SK-N-SH treated with all-trans-retinoic acid at 6 μM for 48 hours (cell line): ENCODE results near the gene ENTR1.

Source experiments
- ATAC-seq: fragments of 200-7000 bp; cut with Tn5 transposase; 3 replicates; pipeline ENCODE4 v1.9.1; 2020; ENCODE audit warnings: mild to moderate bottlenecking, moderate library complexity
- ARNTL ChIP-seq: fragments of 450-650 bp; formaldehyde crosslinking; IDR thresholded peaks from 2 replicates; pipeline ENCODE4 v1.5.0; 2020; ENCODE audit warnings: low read depth, mild to moderate bottlenecking, moderate library complexity, borderline replicate concordance
- BACH2 ChIP-seq: fragments of 250-450 bp; sonication (Bioruptor Pico); IDR thresholded peaks from 2 replicates; pipeline ENCODE4 v1.9.0; 2021; ENCODE audit warnings: mild to moderate bottlenecking, borderline replicate concordance
- ESRRG ChIP-seq: fragments of 250-450 bp; sonication (Bioruptor Pico); IDR thresholded peaks from 2 replicates; pipeline ENCODE4 v1.6.1; 2021; ENCODE audit warnings: mild to moderate bottlenecking
- GLIS3 ChIP-seq: fragments of 250-450 bp; sonication (Bioruptor Pico); IDR thresholded peaks from 2 replicates; pipeline ENCODE4 v1.5.0; 2020; ENCODE audit warnings: mild to moderate bottlenecking, moderate library complexity
- ISL1 ChIP-seq: fragments of 250-450 bp; sonication (Bioruptor Pico); IDR thresholded peaks from 2 replicates; pipeline ENCODE4 v2.1.2; 2022; ENCODE audit warnings: mild to moderate bottlenecking, moderate library complexity
- SNAI2 ChIP-seq: fragments of 250-450 bp; sonication (Bioruptor Pico); IDR thresholded peaks from 2 replicates; pipeline ENCODE4 v1.5.0; 2020; ENCODE audit warnings: mild to moderate bottlenecking, moderate library complexity
- TCF4 ChIP-seq: fragments of 250-450 bp; sonication (Bioruptor Pico); IDR thresholded peaks from 2 replicates; pipeline ENCODE4 v1.8.0; 2021; ENCODE audit warnings: mild to moderate bottlenecking, moderate library complexity, borderline replicate concordance
- TOX ChIP-seq: fragments of 250-450 bp; sonication (Bioruptor Pico); IDR thresholded peaks from 2 replicates; pipeline ENCODE4 v1.8.0; 2021; ENCODE audit warnings: mild to moderate bottlenecking, moderate library complexity, borderline replicate concordance
- ZC3H10 ChIP-seq: fragments of 250-450 bp; sonication (Bioruptor Pico); IDR thresholded peaks from 2 replicates; pipeline ENCODE4 v1.5.1; 2021; ENCODE audit warnings: mild to moderate bottlenecking, moderate library complexity
- ZFP30 ChIP-seq: fragments of 450-650 bp; formaldehyde crosslinking; IDR thresholded peaks from 2 replicates; pipeline ENCODE4 v1.5.0; 2022; ENCODE audit warnings: mild to moderate bottlenecking, moderate library complexity
- ZNF565 ChIP-seq: fragments of 450-650 bp; formaldehyde crosslinking; conservative IDR thresholded peaks from 2 replicates; pipeline ENCODE4 v1.5.0; 2020; ENCODE audit warnings: low read depth, mild to moderate bottlenecking, moderate library complexity
- ZNF70 ChIP-seq: fragments of 450-650 bp; formaldehyde crosslinking; IDR thresholded peaks from 2 replicates; pipeline ENCODE4 v1.5.0; 2020; ENCODE audit warnings: mild to moderate bottlenecking, moderate library complexity
- ZNF8 ChIP-seq: fragments of 450-650 bp; formaldehyde crosslinking; IDR thresholded peaks from 2 replicates; pipeline ENCODE4 v1.5.0; 2020; ENCODE audit warnings: mild to moderate bottlenecking, moderate library complexity
- TF ChIP-seq, protein P1 (sequence below): fragments of 250-450 bp; sonication (Bioruptor Pico); IDR thresholded peaks from 2 replicates; pipeline ENCODE4 v1.5.0; 2020; ENCODE audit warnings: mild to moderate bottlenecking, moderate library complexity
- TF ChIP-seq, protein P2 (sequence below): fragments of 250-450 bp; sonication (Bioruptor Pico); IDR thresholded peaks from 2 replicates; pipeline ENCODE4 v1.8.0; 2020; ENCODE audit warnings: mild to moderate bottlenecking, moderate library complexity, borderline replicate concordance
- TF ChIP-seq, protein P3 (sequence below): fragments of 250-450 bp; sonication (Bioruptor Pico); IDR thresholded peaks from 2 replicates; pipeline ENCODE4 v1.5.1; 2020; ENCODE audit warnings: low read depth, mild to moderate bottlenecking, moderate library complexity
- TF ChIP-seq, protein P4 (sequence below): fragments of 250-450 bp; sonication (Bioruptor Pico); IDR thresholded peaks from 2 replicates; pipeline ENCODE4 v1.8.0; 2021; ENCODE audit warnings: low read depth, mild to moderate bottlenecking, moderate library complexity, borderline replicate concordance

ENTR1 gene, protein sequence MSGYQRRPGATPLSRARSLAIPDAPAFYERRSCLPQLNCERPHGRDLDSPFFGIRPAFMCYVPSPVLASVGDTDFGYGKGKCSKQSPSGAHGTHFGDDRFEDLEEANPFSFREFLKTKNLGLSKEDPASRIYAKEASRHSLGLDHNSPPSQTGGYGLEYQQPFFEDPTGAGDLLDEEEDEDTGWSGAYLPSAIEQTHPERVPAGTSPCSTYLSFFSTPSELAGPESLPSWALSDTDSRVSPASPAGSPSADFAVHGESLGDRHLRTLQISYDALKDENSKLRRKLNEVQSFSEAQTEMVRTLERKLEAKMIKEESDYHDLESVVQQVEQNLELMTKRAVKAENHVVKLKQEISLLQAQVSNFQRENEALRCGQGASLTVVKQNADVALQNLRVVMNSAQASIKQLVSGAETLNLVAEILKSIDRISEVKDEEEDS

DNA sequence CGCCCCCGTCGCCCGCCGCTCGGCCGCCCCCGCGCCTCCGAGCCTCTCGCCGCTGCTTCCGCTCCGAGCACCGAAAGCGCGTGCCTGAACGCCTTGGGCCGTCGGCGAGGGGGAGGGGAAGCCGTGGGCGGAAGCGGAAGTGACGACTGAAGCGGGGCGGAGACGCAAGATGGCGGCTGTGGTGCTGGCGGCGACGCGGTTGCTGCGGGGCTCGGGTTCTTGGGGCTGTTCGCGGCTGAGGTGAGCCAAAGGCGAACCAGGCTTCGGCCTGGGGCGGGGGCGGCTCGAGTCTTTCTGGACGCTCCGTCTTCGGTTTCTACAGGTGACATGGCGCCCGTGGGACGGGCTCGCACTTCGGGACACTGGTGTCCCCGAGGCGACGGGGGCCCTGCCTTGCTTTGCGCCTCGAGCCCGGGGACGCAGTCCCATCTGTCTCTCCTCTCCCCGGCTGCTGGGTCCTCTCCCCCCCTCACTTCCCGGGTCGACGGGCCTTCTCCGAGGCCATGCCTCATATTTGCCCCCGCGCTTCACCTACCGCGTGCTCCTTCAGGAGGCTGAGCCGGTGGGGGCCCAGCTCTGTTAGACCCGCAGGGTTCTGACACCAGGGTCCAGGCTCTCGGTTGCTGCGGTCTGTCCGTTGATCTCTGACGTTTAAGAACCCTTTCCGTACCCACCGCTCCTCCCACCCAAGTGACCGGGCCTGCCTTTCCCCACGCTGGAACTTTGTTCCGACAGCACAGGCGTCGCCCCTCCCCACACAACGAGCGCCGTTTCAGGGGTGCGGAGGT is at the start of gene ENTR1, which contains the start of gene PMPCA:
Gene ENTR1, minus strand, starts transcription at position 115 of the 788 bp plus-strand sequence. CDS start 217 bp downstream, outside the sequence.
Gene PMPCA, plus strand, starts transcription at position 159 of the 788 bp plus-strand sequence. Its CDS starts 11 bp downstream, at position 170.
- TF ChIP-seq, protein P1, sequence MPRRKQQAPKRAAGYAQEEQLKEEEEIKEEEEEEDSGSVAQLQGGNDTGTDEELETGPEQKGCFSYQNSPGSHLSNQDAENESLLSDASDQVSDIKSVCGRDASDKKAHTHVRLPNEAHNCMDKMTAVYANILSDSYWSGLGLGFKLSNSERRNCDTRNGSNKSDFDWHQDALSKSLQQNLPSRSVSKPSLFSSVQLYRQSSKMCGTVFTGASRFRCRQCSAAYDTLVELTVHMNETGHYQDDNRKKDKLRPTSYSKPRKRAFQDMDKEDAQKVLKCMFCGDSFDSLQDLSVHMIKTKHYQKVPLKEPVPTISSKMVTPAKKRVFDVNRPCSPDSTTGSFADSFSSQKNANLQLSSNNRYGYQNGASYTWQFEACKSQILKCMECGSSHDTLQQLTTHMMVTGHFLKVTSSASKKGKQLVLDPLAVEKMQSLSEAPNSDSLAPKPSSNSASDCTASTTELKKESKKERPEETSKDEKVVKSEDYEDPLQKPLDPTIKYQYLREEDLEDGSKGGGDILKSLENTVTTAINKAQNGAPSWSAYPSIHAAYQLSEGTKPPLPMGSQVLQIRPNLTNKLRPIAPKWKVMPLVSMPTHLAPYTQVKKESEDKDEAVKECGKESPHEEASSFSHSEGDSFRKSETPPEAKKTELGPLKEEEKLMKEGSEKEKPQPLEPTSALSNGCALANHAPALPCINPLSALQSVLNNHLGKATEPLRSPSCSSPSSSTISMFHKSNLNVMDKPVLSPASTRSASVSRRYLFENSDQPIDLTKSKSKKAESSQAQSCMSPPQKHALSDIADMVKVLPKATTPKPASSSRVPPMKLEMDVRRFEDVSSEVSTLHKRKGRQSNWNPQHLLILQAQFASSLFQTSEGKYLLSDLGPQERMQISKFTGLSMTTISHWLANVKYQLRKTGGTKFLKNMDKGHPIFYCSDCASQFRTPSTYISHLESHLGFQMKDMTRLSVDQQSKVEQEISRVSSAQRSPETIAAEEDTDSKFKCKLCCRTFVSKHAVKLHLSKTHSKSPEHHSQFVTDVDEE, result no peak
- TF ChIP-seq, protein P2, sequence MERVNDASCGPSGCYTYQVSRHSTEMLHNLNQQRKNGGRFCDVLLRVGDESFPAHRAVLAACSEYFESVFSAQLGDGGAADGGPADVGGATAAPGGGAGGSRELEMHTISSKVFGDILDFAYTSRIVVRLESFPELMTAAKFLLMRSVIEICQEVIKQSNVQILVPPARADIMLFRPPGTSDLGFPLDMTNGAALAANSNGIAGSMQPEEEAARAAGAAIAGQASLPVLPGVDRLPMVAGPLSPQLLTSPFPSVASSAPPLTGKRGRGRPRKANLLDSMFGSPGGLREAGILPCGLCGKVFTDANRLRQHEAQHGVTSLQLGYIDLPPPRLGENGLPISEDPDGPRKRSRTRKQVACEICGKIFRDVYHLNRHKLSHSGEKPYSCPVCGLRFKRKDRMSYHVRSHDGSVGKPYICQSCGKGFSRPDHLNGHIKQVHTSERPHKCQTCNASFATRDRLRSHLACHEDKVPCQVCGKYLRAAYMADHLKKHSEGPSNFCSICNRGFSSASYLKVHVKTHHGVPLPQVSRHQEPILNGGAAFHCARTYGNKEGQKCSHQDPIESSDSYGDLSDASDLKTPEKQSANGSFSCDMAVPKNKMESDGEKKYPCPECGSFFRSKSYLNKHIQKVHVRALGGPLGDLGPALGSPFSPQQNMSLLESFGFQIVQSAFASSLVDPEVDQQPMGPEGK, result 0 out of 2 replicates have a peak, but pooled peaks have one; percentile 18
- TF ChIP-seq, all 23 proteins: peak for 1
- ATAC-seq, result peak; percentile 85

DNA sequence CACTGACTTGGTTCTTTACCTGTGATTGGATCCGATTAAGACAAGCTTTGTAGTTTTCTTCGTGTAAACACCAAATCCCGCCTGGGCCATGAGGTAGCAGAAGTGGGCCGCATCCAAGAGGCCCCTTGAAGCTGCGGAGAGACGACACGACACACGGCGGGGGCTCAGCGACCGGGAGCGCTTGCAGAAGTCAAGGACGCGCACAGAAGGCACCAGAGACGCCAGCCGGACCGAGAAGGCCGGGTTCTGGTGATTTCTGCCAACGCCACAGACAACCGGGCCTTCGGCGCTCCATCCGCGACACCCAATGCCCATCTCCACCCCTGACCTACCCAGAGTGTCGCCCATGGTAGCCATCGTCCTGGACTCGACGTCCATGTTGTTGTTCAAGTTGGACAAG is 49.0 kb upstream of the ENTR1 start:
- ATAC-seq, result no peak
- TF ChIP-seq ESRRG (no peak), SNAI2 (CRISPR knock-in tag) (no peak), ISL1 (CRISPR knock-in tag) (no peak), GLIS3 (CRISPR knock-in tag) (no peak), ZC3H10 (CRISPR knock-in tag) (no peak), ZFP30 (no peak), TOX (CRISPR knock-in tag) (no peak), ZNF565 (CRISPR knock-in tag) (no peak), ZNF70 (CRISPR knock-in tag) (no peak), ARNTL (CRISPR knock-in tag) (no peak), ZNF8 (CRISPR knock-in tag) (no peak), TCF4 (CRISPR knock-in tag) (no peak), BACH2 (CRISPR knock-in tag) (no peak)
- TF ChIP-seq, protein P3, sequence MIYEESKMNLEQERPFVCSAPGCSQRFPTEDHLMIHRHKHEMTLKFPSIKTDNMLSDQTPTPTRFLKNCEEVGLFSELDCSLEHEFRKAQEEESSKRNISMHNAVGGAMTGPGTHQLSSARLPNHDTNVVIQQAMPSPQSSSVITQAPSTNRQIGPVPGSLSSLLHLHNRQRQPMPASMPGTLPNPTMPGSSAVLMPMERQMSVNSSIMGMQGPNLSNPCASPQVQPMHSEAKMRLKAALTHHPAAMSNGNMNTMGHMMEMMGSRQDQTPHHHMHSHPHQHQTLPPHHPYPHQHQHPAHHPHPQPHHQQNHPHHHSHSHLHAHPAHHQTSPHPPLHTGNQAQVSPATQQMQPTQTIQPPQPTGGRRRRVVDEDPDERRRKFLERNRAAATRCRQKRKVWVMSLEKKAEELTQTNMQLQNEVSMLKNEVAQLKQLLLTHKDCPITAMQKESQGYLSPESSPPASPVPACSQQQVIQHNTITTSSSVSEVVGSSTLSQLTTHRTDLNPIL (CRISPR knock-in tag), result no peak
- TF ChIP-seq, protein P1, result no peak
- TF ChIP-seq, protein P4, sequence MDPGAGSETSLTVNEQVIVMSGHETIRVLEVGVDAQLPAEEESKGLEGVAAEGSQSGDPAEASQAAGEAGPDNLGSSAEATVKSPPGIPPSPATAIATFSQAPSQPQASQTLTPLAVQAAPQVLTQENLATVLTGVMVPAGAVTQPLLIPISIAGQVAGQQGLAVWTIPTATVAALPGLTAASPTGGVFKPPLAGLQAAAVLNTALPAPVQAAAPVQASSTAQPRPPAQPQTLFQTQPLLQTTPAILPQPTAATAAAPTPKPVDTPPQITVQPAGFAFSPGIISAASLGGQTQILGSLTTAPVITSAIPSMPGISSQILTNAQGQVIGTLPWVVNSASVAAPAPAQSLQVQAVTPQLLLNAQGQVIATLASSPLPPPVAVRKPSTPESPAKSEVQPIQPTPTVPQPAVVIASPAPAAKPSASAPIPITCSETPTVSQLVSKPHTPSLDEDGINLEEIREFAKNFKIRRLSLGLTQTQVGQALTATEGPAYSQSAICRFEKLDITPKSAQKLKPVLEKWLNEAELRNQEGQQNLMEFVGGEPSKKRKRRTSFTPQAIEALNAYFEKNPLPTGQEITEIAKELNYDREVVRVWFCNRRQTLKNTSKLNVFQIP (CRISPR knock-in tag), result no peak
